Effector CD8-positive, alpha-beta T cell (primary cell): ENCODE data around the gene RASSF8.

Experiments
- DNase-seq: peaks from one replicate; lab custom pipeline; 2025; lab: John Stamatoyannopoulos, UW

The RASSF8 gene

GRCh38 chr12:25993901-25994651 lies 35.6 kb downstream of the RASSF8 start:
- no peak for DNase-seq

GRCh38 chr12:25994901-25995625 lies 36.6 kb downstream of the RASSF8 start:
- no peak for DNase-seq

- no peak for DNase-seq
Measured at GRCh38 chr12:25995906-25996305, 37.4 kb downstream of the RASSF8 start.

GRCh38 chr12:25996677-25997076 lies 38.2 kb downstream of the RASSF8 start:
- no peak for DNase-seq

- no peak for DNase-seq
Measured at GRCh38 chr12:25997201-25997963, 38.9 kb downstream of the RASSF8 start.

DNA sequence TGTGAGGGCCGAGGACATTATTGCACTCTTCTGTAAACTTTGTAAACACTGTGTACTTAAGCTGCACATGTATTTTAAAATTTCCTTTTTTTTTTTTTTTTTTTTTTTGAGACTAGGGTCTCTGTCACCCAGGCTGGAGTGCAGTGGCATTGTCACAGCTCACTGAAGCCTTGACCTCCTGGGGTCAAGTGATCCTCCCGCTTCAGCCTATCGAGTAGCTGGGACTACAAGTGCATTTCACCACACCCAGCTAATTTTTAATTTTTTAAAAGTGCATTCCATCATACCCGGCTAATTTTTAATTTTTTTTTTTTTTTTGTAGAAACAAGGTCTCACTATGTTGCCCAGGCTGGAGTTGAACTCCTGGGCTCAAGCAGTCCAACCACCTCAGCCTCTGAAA lies 42.4 kb downstream of the RASSF8 start:
- no peak for DNase-seq

GRCh38 chr12:26001530-26001929 lies 43.0 kb downstream of the RASSF8 start:
- DNase-seq = no peak

DNA sequence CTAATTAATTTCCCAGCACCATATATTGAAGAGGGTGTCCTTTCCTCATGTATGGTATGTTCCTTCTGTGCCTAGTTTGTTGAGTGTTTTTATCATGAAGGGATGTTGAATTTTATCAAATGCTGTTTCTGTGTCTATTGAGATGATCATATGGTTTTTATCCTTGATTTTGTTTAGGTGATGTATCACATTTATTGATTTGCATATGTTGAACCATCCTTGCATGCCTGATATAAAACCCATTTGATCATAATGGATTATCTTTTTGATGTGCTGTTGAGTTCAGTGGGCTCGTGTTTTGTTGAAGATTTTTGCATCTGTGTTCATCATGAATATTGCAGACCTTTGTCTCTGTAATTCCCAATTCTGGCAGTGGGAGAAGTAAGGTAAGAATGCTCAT lies 44.6 kb downstream of the RASSF8 start:
- DNase-seq = no peak

DNA sequence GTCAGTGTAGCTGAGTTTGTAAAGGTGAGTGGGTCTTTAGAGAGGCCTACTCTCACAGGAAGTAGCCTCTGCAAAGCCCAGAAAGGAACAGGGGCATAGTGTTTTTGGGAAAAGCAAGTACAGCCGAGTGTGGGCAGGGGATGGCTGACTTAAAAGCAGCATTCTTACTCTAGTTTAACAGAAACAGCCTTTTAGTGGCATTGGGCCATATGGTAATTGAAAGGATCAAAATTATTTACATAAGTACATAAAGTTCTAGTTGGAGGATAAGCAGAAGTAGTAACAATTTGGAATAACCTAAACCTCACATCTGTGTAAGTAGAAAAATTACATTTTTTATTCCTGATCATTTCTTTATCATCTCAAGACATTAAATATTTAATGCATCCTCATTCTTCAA lies 49.1 kb downstream of the RASSF8 start:
- DNase-seq = no peak

GRCh38 chr12:26009593-26009992 lies 51.1 kb downstream of the RASSF8 start:
- DNase-seq = no peak

DNA sequence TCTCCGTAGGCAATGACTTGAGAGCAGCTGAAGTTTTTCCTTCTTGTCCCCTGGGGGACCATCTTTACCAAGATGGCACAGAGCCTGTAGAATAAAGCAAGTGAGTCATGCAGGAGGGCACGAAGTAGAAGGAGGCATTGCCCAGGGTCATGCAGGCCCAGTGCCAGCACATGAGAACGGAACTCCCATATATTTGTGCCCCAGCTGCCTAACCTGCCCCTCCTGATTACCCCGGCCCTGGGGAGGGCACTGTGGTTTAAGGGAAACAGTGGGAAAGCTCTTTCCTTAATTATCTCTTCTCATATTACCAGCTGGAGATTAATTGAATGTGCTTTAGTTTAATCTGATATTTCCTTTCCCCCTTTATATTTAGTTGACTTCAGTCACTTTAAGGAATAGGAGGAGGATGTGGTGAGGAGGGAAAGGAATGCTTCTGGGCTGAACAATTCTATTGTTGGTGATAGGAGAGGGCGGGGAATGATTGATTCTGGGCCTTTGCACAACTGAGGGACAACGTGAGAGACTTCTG lies 51.9 kb downstream of the RASSF8 start:
- DNase-seq = no peak

DNA sequence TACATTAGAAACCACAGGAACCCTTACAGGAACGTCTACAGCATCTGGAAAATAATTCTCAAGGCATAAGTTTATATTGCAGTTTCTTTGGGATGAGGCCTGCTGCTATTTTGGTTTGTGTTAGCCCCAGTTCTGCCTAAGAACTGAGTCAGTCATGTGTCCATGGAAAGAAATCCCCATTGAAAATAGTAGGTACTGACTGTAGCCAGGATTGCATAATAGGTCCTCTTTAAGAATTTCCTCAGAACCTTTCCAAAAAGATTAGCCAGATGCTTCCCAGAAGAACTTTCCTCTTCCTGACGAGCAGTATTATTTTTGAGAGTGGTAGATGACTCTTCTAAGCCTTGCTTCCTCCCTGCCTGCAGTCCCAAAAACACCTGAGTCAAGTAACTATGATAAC lies 52.6 kb downstream of the RASSF8 start:
- no peak for DNase-seq

DNA sequence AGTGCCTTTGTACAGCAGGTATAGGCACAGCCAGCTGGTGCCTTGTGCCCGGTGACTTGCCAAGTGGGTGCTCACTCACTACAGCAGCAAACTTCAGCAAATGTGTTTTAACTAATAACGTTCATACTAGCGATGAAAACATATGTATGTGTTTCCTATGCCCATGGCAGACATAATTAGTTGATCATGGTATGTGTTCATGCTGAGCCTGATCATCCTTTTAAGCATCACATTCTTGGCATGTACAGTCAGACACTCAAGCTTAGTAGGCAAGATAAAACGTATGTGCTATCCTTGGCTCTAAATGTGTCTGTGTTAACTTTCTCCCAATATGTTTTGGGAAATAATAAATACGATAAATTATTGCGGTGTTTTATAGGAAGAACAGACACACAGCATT lies 55.6 kb downstream of the RASSF8 start:
- DNase-seq = no peak

DNA sequence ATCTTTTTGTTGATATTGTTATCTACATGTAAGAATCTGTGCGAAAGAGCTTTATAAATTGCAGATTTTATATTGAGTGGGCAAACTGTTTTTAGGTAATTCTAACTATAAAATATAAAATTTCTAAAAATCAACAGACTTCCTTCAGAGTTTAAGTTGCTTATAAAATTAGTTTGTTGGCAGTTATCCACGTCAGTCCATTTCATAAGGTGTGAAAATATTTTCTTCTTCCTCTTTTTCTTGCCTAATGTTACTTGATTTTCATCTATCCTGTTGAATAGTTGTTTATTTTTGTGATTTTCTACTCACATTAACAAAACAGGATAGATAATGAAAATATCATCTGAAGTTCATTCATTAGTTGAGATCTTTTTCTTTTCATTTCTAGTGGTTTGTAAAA lies 58.0 kb downstream of the RASSF8 start:
- no peak for DNase-seq

DNA sequence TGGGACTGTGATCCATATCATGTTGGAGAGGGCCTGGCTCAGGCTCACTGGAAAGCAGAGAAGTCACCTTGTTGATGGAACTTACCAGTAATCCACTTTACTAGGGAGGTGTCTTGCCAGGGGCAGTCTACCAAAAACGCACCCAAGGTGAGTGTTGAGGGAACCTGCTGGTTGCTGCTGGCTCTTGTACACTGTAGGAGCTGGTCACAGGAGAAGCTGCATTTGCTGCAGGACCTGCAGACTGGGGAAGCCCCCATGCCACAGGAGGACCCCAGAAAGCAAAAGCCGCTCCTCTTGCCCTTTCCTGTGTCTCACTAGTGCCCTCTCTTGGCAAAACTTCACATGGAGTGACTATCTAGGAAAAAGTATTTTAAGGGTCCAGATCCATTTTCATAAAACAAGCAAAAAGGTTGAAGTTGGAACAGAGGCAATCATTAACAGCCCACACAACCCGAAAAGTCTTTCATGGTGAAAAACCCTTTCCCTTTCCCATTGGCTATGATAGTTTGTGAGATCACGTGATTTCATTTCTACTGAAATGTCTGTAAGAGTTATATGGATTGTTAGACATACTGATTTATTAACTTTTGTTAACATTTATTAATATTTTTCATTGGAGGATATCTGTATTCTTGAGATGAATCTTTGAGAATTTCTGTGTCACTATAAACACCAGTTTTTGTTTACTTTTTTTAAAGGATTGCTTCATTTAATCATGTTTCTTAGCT lies 59.2 kb downstream of the RASSF8 start:
- DNase-seq = no peak

DNA sequence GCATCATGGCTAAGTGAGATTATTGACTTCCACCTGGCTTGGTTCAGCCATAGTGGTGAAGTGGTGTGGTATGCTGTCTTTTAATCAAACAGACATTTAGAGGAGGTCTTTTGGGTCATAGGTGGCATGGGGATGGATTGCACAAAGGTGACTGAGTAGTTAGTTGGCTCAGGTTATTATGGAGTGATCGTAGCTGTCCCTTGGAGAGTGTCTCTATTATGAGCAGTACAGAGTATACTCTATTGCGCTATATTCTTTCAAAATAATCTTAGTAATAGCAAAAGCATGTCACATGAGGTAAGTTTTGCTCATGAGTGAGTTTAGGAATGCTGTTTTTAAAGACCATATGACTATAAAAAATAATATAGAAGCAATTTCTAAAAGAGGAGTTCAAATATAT lies 60.4 kb downstream of the RASSF8 start:
- no peak for DNase-seq

- no peak for DNase-seq
Measured at GRCh38 chr12:26021534-26021933, 63.1 kb downstream of the RASSF8 start.

- no peak for DNase-seq
Measured at GRCh38 chr12:26022043-26022442, 63.6 kb downstream of the RASSF8 start.

DNA sequence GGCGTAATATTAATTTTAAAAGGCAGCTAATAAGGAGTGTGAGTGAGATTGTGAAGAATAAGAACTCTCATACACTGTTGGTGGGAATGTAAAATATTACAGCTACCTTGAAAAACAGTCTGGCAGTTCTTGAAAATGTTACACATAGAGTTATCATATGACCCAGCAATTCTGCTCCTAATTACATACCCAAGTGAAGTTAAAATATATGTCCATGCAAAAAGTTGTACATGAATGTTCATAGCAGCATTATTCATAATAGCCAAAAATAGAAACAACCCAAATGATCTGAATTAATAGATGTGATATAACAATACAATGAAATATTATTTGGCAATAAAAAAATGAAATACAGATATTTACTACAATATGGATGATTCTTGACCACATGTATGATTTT lies 68.2 kb downstream of the RASSF8 start:
- DNase-seq = no peak

DNA sequence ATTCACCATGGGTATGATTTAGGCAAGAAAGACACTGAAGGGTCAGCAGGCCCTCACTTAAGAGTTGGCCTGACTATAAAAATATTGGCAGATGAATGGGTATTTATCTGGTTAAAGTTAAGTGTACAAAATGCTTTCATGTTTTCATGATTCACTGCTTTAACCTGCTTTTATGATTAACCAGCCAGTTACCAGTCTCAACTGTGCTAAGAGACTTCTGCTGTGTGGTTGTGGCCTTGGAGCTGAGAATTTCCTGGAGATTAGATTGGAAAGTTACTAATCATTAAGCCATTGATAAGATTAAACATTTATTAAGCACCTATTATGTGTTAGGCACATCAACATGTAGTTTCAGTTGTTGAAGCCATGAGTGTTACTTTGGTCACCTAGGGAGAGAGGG lies 68.9 kb downstream of the RASSF8 start:
- no peak for DNase-seq

DNA sequence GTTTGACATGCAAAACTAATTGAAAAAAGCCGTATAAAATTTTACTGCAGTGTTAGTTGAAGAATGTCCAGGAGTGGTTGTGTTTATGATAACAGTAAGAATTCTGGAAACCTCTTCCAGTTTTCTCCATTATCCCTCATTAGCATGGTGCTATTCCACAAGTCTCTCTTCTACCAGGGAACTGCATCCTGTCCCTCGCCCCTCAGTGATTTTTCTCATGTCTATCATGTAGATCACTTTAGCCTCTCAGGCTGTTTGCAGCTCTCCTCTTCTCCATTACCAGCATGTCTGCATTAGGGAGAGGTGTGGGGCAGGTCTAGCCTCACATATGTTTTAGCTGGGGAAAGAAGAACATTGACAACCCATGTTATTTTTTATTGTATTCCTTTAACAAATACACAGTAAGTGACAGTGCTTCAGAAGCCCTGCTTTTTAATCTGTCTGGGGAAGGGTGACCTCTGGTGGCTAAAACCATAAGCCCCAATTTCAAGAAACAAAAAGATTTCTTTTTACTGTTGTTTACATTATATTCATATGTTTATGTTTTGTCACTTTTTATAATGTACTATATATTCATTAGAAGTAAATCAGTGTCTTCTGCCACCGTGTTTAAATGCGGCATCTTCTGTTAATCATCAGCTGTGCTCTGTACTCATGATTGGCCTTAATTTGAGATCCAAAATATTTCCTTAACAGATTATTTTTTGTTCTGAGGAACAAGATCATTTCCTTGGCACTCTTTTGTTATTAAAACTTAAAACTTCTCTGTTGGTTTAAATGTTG lies 70.7 kb downstream of the RASSF8 start:
- no peak for DNase-seq
